OCI-LY7 (cell line): ENCODE data around the gene EIF4G1.

Source experiments
- EZH2phosphoT487 ChIP-seq: fragments of 200-600 bp; sonication (generic); IDR thresholded peaks from 2 replicates; pipeline ENCODE4 v1.6.1; 2018; ENCODE audit warnings: low read depth, borderline replicate concordance, mild to moderate bottlenecking, mixed run types, antibody characterized with exemption, low read length, moderate library complexity, mixed read lengths
- TF ChIP-seq, protein P1 (sequence below): fragments of 200-600 bp; sonication (generic); conservative IDR thresholded peaks from 2 replicates; pipeline ENCODE4 v1.5.1; 2014; ENCODE audit warnings: mild to moderate bottlenecking, antibody characterized with exemption, low read length, moderate library complexity, mixed read lengths

DNA sequence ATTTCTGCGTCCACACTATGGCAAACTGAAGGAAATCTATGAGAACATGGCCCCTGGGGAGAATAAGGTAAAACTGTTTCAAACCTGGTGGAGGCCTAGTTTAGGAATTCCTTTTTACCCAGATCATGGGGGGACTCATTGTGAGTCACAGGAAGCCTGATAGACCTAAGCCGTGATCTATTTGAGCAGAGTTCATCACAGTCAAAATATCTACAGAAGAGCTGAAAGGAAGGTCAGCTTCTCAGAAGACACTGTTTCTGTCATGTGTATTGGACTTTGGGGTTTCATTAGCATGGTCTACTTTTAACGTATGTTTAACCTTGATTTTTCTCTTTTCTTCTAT, 14.1 kb upstream of the EIF4G1 start:
- TF ChIP-seq, protein P1, sequence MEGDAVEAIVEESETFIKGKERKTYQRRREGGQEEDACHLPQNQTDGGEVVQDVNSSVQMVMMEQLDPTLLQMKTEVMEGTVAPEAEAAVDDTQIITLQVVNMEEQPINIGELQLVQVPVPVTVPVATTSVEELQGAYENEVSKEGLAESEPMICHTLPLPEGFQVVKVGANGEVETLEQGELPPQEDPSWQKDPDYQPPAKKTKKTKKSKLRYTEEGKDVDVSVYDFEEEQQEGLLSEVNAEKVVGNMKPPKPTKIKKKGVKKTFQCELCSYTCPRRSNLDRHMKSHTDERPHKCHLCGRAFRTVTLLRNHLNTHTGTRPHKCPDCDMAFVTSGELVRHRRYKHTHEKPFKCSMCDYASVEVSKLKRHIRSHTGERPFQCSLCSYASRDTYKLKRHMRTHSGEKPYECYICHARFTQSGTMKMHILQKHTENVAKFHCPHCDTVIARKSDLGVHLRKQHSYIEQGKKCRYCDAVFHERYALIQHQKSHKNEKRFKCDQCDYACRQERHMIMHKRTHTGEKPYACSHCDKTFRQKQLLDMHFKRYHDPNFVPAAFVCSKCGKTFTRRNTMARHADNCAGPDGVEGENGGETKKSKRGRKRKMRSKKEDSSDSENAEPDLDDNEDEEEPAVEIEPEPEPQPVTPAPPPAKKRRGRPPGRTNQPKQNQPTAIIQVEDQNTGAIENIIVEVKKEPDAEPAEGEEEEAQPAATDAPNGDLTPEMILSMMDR: no peak
- TF ChIP-seq EZH2phosphoT487: no peak
